ENCODE data around the gene WDR37.
"Not testable (repeated sequence)": the region's sequence is repeated elsewhere in the genome, so short reads cannot be mapped to it uniquely, and the experiment has no call there.

WDR37 gene

GRCh38 chr10:1043532-1043995 lies 12.6 kb upstream of the WDR37 start:
- DNase-seq, result peak; percentile 62

GRCh38 chr10:1044146-1044545 lies 12.0 kb upstream of the WDR37 start:
- no peak for DNase-seq

DNA sequence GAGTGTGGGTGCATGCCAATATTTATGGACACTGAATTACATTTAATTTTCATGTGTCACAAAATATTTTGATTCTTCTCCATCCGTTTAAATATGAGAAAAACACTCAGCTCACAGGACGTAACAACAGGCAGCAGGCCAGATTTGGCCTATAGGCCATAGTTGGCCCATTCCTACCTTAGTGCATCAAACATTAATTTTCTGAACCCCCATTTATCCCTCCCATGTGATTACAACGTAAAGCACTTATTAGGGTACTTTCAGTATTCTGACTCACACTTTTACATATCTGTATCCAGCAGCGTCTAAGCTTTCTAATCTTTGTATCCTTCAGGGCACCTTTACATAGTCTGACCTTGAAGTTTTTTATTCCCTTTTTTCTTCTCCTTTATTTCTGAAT lies 11.2 kb upstream of the WDR37 start:
- DNase-seq, result no peak

- no peak for DNase-seq
Measured at GRCh38 chr10:1045415-1045814, 10.8 kb upstream of the WDR37 start.

GRCh38 chr10:1047937-1048336 lies 8.2 kb upstream of the WDR37 start:
- peak; percentile 36 for DNase-seq

- no peak for DNase-seq
Measured at GRCh38 chr10:1048349-1048731, 7.8 kb upstream of the WDR37 start.

DNA sequence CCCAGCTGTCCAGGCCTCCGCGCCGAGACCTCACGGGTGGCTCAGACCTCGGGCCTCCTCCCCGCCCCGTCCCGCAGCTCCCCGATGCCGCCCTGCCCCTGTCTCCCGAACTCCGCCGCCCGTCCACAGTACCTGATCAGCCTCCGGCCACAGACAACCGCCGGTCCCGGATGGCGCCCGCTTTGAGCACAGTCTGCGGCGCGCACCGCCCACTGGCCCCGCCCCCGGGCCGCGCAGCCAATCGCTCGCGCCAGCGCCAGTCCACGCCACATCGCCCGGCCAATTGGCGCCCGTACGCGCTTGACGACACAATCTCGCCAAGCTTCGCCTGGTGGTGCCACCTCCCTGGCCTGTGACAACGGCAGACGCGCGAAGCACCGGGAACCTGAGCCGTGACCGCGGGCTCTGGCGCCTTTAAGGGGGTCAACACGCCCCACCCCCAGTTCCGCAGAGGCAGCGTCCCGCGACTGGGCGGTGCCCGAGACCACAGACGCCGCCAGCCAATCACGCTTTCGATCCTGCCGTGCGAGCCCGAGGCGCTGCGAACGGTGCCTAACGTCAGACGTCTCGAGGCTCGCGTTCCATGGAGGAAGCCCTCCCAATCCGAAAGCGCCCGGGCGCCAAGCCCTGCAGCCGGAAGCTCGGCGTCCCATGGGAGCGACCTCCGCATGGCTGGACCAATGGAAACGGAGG lies 7.3 kb upstream of the WDR37 start, which contains the start of gene IDI1:
IDI1 (minus strand) TSS at position 388 of the 693 bp plus-strand sequence; CDS start at position 272, 116 bp downstream.
- peak; percentile 99 for DNase-seq

- DNase-seq, result no peak
Measured at GRCh38 chr10:1049425-1049958, 6.7 kb upstream of the WDR37 start.

DNA sequence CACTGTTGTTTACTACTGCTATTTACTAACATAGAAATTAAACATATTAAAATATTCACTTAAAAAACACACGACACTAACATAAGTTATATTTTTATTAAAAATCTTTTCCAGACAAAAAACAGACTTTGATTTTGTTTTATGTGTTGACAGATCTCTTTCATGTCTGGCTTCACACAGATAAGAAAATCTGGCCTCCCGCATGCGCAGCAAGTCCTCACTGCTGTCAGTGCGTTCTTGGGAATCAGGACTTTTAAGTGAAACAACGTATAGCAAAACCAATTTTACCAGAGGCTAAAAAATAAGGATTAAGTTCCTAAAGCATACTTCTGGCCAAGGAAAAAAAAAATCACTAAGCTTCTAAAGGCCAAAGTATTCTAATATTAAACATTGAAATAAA lies 6.0 kb upstream of the WDR37 start:
- DNase-seq, result peak; percentile 31

DNA sequence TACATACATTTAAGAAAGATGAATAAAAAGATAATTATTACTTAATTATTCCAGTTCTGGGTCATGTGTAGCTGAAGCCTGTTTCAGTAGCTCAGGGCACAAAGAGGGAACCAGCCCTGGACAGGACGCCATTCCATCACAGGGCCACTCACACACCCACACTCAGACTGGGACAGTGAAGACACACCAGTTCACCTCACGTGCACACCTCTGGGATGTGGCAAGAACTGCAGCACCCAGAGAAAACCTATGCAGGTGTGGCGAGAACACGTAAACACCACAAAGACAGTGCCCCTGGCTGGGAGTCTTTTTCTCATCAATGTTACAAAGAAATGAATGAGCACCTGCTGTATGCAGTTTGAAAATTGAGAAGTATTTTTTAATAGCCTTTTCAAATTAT lies 5.6 kb upstream of the WDR37 start:
- peak; percentile 66 for DNase-seq

DNA sequence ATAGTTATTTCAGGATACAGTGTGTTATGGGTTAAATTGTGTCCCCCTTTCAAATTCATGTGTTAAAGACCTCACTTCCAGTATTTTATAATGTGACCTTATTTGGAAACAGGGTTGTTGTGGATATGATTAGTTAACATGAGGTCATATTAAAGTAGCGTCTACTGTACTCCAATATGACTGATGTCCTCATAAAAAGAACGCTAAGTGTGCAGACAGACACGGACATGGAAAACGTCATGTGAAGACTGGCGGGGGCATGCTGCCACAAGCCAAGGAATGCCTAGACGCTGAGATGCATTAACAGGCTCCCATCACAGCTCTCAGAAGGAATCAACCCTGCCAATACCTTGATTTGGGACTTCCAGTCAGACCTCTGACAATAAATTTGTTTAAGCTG lies 1.5 kb upstream of the WDR37 start:
- no peak for DNase-seq

- DNase-seq, result no peak
Measured at GRCh38 chr10:1057106-1057657, 997 bp downstream of the WDR37 start.

DNA sequence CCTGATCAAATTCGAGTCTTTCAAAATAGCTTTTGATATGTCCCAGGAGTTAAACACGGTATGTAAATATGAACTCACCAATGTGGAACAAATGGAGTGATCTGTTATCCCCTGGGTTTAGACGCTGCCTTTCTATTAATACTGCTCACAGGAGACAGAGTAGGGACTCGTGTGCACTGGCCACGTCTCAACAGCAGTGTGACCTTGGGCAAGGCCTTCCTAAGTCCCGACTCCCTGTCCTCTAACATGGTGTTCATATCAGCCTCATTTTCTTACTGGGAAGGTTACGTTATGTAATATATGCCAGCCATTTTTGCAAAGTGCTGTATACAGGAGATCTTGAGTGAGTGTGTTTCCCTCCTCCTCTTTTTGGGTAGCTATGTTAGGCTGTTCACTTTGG lies 1.8 kb downstream of the WDR37 start:
- DNase-seq, result no peak

GRCh38 chr10:1059902-1060301 lies 3.7 kb downstream of the WDR37 start:
- no peak for DNase-seq

GRCh38 chr10:1061930-1062774 lies 6.0 kb downstream of the WDR37 start:
- DNase-seq, result no peak

- DNase-seq, result peak; percentile 15
Measured at GRCh38 chr10:1063232-1063865, 7.2 kb downstream of the WDR37 start.

DNA sequence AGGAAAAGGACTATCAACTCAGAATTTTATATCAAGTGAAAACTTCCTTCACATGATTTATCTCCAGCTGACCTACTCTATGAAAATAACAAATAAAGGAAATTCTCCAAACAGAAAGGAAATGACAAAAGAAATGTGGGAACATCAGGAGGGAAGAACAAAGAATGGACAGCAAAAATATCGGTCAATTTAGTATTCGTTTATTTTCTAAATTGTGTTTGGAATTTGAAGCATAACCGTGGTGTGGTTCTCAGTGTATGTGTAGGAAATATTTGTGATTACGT lies 8.7 kb downstream of the WDR37 start:
- DNase-seq, result no peak

DNA sequence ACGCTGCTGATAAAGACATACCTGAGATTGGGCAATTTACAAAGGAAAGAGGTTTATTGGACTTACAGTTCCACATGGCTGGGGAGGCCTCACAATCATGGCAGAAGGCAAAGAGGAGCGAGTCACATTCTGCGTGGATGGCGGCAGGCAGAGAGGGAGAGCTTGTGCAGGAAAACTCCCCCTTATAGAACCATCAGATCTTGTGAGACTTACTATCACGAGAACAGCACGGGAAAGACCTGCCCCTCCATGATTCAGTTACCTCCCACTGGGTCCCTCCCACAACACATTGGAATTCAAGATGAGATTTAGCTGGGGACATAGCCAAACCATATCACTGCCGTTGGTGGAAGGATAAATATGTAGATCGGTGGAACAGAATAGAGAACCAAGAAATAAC lies 10.5 kb downstream of the WDR37 start:
- not testable (repeated sequence) for DNase-seq

GRCh38 chr10:1068380-1069361 lies 12.5 kb downstream of the WDR37 start:
- DNase-seq, result no peak

- no peak for DNase-seq
Measured at GRCh38 chr10:1070919-1071318, 14.7 kb downstream of the WDR37 start.

DNA sequence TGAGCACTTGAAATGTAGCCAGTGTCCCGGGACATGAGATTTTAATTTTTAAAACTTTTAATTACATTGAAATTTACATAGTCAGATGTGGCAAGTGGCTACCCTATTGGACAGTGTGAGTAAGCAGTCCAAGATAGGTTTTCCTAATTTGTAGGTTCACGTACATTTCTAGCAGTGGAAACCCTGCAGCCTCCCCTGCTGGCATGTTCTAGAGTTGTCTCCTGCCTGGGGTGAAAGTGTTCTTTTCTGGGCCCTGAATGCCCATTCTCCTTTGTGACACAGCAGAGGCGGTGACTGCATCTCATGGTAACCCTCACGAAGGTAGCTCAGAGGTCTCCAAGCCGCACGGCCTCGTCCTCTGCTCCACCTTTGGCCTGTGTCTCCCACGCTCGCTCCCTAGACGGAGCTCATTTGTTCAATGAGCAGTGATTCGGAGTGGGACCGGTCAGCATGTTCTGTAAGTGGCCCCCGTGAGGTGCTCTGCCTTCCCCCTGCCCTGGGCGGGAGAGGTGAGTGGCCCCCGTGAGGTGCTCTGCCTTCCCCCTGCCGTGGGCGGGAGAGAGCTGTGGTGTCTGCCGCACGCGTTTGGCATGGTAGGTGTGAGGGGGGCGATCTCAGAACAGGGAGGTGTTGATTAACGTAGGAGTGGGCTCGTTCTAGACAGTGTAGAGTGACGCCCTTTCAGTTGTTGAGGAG lies 18.0 kb downstream of the WDR37 start:
- no peak for DNase-seq

Measured in activated CD4-positive, alpha-beta T cell treated with anti-CD3 and anti-CD28 coated beads, Interleukin-10, Interleukin-2, amounts not matched to agents 100 ng/mL and 50 ng/mL, durations not matched to agents 16 hours and 8 hours (primary cell).